NCI-H345 (cell line): ENCODE data around the gene MISP.
A peak's percentile ranks its signal among the peaks of the same experiment; 100 is the strongest.
"Not testable (repeated sequence)": the region's sequence is repeated elsewhere in the genome, so short reads cannot be mapped to it uniquely, and the experiment has no call there.

Experiments used
- DNase-seq: peaks from one replicate; lab custom pipeline; 2025; lab: John Stamatoyannopoulos, UW

MISP gene

GRCh38 chr19:725461-726089, 25.3 kb upstream of the MISP start:
- no peak for DNase-seq

- DNase-seq: no peak
Measured at GRCh38 chr19:726993-727956, 23.6 kb upstream of the MISP start.

GRCh38 chr19:728011-728410, 22.9 kb upstream of the MISP start:
- DNase-seq: no peak

- DNase-seq: not testable (repeated sequence)
Measured at GRCh38 chr19:729564-729963, 21.3 kb upstream of the MISP start.

GRCh38 chr19:729965-730668, 20.8 kb upstream of the MISP start:
- DNase-seq: no peak

GRCh38 chr19:731000-731399, 19.9 kb upstream of the MISP start:
- DNase-seq: no peak

GRCh38 chr19:732148-733069, 18.5 kb upstream of the MISP start:
- DNase-seq: no peak

GRCh38 chr19:734716-735115, 16.2 kb upstream of the MISP start:
- DNase-seq: no peak

GRCh38 chr19:736125-736524, 14.8 kb upstream of the MISP start:
- no peak for DNase-seq

- DNase-seq: no peak
Measured at GRCh38 chr19:737591-738093, 13.3 kb upstream of the MISP start.

- DNase-seq: no peak
Measured at GRCh38 chr19:738509-739128, 12.3 kb upstream of the MISP start.

GRCh38 chr19:739998-740715, 10.8 kb upstream of the MISP start:
- DNase-seq: no peak

GRCh38 chr19:740816-741505, 10.0 kb upstream of the MISP start:
- not testable (repeated sequence) for DNase-seq

GRCh38 chr19:741506-742131, 9.3 kb upstream of the MISP start:
- no peak for DNase-seq

GRCh38 chr19:742540-743075, 8.3 kb upstream of the MISP start:
- no peak for DNase-seq

- peak; percentile 38 for DNase-seq
Measured at GRCh38 chr19:743168-743687, 7.7 kb upstream of the MISP start.

GRCh38 chr19:745138-745537, 5.8 kb upstream of the MISP start:
- not testable (repeated sequence) for DNase-seq

- DNase-seq: no peak
Measured at GRCh38 chr19:746208-746819, 4.6 kb upstream of the MISP start.
